PC-3 (cell line): Measurements from ENCODE around the gene PKDCC.

Experiments used
- CTCF ChIP-seq: fragments of 300-600 bp; sonication (generic); conservative IDR thresholded peaks from 2 replicates; pipeline ENCODE4 v1.5.1; 2017; ENCODE audit warnings: antibody characterized with exemption, low read depth, mild to moderate bottlenecking, low read length
- EZH2phosphoT487 ChIP-seq: fragments of 300-600 bp; sonication (generic); IDR thresholded peaks from 2 replicates; pipeline ENCODE4 v1.6.1; 2018; ENCODE audit warnings: mild to moderate bottlenecking, antibody characterized with exemption, low read length, borderline replicate concordance

DNA sequence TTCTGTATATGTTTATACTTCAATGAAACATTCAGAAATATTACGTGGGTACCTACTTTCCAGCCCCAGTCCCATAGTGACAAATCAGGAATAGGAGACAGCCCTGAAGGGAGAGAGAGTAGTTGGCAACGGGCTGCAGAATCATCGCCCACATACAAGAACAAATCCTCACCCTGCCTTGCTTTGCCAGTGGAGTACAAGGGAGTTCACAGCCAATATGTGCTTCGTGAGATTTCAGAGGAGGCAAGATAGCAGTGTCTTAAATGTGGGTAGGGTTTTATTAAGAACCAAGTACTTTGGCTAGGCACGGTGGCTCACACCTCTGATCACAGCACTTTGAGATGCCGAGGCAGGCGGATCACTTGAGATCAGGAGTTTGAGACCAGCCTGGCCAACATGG lies 40.3 kb upstream of the PKDCC start:
- TF ChIP-seq CTCF (no peak), EZH2phosphoT487 (no peak)
